ENCODE data around the gene PAOX. TPM values are rescaled to one million over a fixed set of nuclear protein-coding genes. Genes with fewer than 3 reads are reported as not detected.

PAOX gene
- total and polyA plus RNA-seq, 2 experiments from 2014 or later: 4.1 to 8.7 TPM

- DNase-seq (ENCODE audit: low spot score) (no peak), ATAC-seq (no peak)
- H3K27ac Mint-ChIP-seq: no peak overlapping the region
- Histone ChIP-seq H3K4me3 (no peak overlapping the region), H3K4me1 (ENCODE audit: insufficient read depth) (no peaks in the 10 kb centered on the region), H2AFZ (no peak overlapping the region), H3K27me3 (ENCODE audit: insufficient read depth) (peaks cover 6% of the 10 kb centered on the region; the same call in 1 of the 2 replicates), H3K79me2 (replicated peaks; ENCODE audit: insufficient read depth) (no peaks in the 10 kb centered on the region), H3K27ac (ENCODE audit: low read depth) (no peak overlapping the region), H3K9me2 (ENCODE audit: insufficient read depth) (no peaks in the 10 kb centered on the region), H4K20me1 (replicated peaks; ENCODE audit: insufficient read depth) (no peaks in the 10 kb centered on the region; the same call in 1 of the 2 replicates), H3K4me2 (no peak overlapping the region), H3K36me3 (ENCODE audit: insufficient read depth) (no peaks in the 10 kb centered on the region), H3F3A (replicated peaks; ENCODE audit: low read depth) (no peaks in the 10 kb centered on the region; the same call in 1 of the 2 replicates)
- peaks cover 48% of the 10 kb centered on the region for H3K36me3 Mint-ChIP-seq (ENCODE audit: low read depth)
- no peak for TF ChIP-seq POLR2AphosphoS5 (IDR thresholded peaks at IDR 0.05; ENCODE audit: low read depth)
- no peak for TF ChIP-seq ZNF114 (CRISPR knock-in tag; IDR thresholded peaks at IDR 0.05)
- no peak for TF ChIP-seq REST (IDR thresholded peaks at IDR 0.05; ENCODE audit: unreplicated experiment)
- no peak for TF ChIP-seq JUNB (IDR thresholded peaks at IDR 0.05; ENCODE audit: unreplicated experiment)
- no peak for TF ChIP-seq CREB1 (CRISPR knock-in tag; IDR thresholded peaks at IDR 0.05; ENCODE audit: low read depth)
- TF ChIP-seq ZNF331 (CRISPR knock-in tag; IDR thresholded peaks at IDR 0.05; ENCODE audit: low read depth): no peak
- no peak for TF ChIP-seq EZH2phosphoT487 (IDR thresholded peaks at IDR 0.05; ENCODE audit: unreplicated experiment)
- no peak for TF ChIP-seq EZH2 (IDR thresholded peaks at IDR 0.05; ENCODE audit: low read depth, unreplicated experiment)
- no peak for TF ChIP-seq CTCF (conservative IDR thresholded peaks at IDR 0.05; ENCODE audit: low read depth in 2 of 2)
- TF ChIP-seq ZNF462 (CRISPR knock-in tag; IDR thresholded peaks at IDR 0.05): no peak
- no peak for TF ChIP-seq STAT1 (IDR thresholded peaks at IDR 0.05; ENCODE audit: unreplicated experiment)
- TF ChIP-seq ETS1 (IDR thresholded peaks at IDR 0.05): no peak
- no peak for TF ChIP-seq NANOG (IDR thresholded peaks at IDR 0.05; ENCODE audit: borderline replicate concordance)
- H3K4me3 Mint-ChIP-seq: no peak overlapping the region
- H3K4me1 Mint-ChIP-seq: no peaks in the 10 kb centered on the region
- H3K9me3 Mint-ChIP-seq: no peaks in the 10 kb centered on the region
- peaks cover 6% of the 10 kb centered on the region for H3K27me3 Mint-ChIP-seq (ENCODE audit: insufficient read depth, low read depth, poor library complexity)
Measured at GRCh38 chr10:133362846-133363245, 16.2 kb upstream of the PAOX start.

Data from GM23338 (cell line).